Gastroesophageal sphincter (tissue), 3 donors: Measurements from ENCODE around the gene SEMA3D.

Experiments used
- CTCF ChIP-seq, 4 experiments: fragments of 200-600 bp in 2 of 4; fragments of 450-650 bp in 2 of 4; sonication (generic) in 1 of 4; IDR thresholded peaks; one replicate each; pipeline ENCODE4 v1.5.1; 2017 to 2019; ENCODE audit warnings: antibody characterized with exemption in 4 of 4, mild to moderate bottlenecking in 2 of 4, moderate library complexity in 2 of 4
- POLR2A ChIP-seq, 2 donors: fragments of 450-650 bp; IDR thresholded peaks; one replicate each; pipeline ENCODE4 v1.6.1; 2017; ENCODE audit warnings: antibody characterized with exemption in 2 of 2, mild to moderate bottlenecking in 2 of 2, moderate library complexity in 1 of 2

GRCh38 chr7:85068799-85069198 lies 118.1 kb downstream of the SEMA3D start:
- TF ChIP-seq CTCF (IDR thresholded peaks at IDR 0.05) (no peak), POLR2A (IDR thresholded peaks at IDR 0.05) (no peak)
